Natural killer cell (primary cell): ENCODE results near the gene THRB. TPM values are rescaled to one million over a fixed set of nuclear protein-coding genes. Genes with fewer than 3 reads are reported as not detected.

Experiments
- ATAC-seq, 3 donors: fragments of 150-1000 bp in 2 of 3; fragments of 200-7000 bp in 1 of 3; cut with Tn5 transposase; 1 replicate in 1 of 3; 2 replicates in 2 of 3; pipeline ENCODE4 v1.10.0; 2021; ENCODE audit warnings: mild to moderate bottlenecking in 2 of 3, moderate library complexity in 2 of 3
- DNase-seq, 2 donors: peaks; one replicate each; pipeline versions ENCODE4 v3.0.0 to v3.0.0-alpha.2; 2013 to 2021; ENCODE audit warnings: mixed read lengths in 1 of 2
- H3K27ac ChIP-seq: one replicate; pipeline ENCODE4 v1.5.1; 2013; ENCODE audit warnings: mild to moderate bottlenecking, low read length
- H3K27me3 ChIP-seq: one replicate; pipeline ENCODE4 v1.6.1; 2013; ENCODE audit warnings: low read length; ENCODE audit not compliant: control insufficient read depth, insufficient read depth
- H3K36me3 ChIP-seq: one replicate; pipeline ENCODE4 v1.6.1; 2013; ENCODE audit warnings: low read length; ENCODE audit not compliant: control insufficient read depth, insufficient read depth
- H3K4me1 ChIP-seq: one replicate; pipeline ENCODE4 v1.6.1; 2013; ENCODE audit warnings: low read length; ENCODE audit not compliant: control insufficient read depth, insufficient read depth
- H3K4me3 ChIP-seq: one replicate; pipeline ENCODE4 v1.5.1; 2013; ENCODE audit warnings: low read length
- H3K9me3 ChIP-seq: one replicate; pipeline ENCODE4 v1.6.1; 2013; ENCODE audit warnings: low read length; ENCODE audit not compliant: control insufficient read depth, insufficient read depth
- H3K27ac Mint-ChIP-seq, 2 donors: one replicate each; pipeline ENCODE4 v1.8.0; 2022; ENCODE audit warnings: mild to moderate bottlenecking in 2 of 2, mixed read lengths in 2 of 2, moderate library complexity in 1 of 2
- H3K27me3 Mint-ChIP-seq, 2 donors: one replicate each; pipeline ENCODE4 v1.8.0; 2022; ENCODE audit warnings: low read depth in 2 of 2, mixed read lengths in 2 of 2
- H3K36me3 Mint-ChIP-seq: one replicate; pipeline ENCODE4 v1.8.0; 2022; ENCODE audit warnings: mixed read lengths
- H3K4me1 Mint-ChIP-seq, 2 donors: one replicate each; pipeline ENCODE4 v1.8.0; 2022; ENCODE audit warnings: mixed read lengths in 2 of 2
- H3K4me3 Mint-ChIP-seq: one replicate; pipeline ENCODE4 v1.8.0; 2022; ENCODE audit warnings: mild to moderate bottlenecking, moderate library complexity, mixed read lengths
- H3K9me3 Mint-ChIP-seq, 2 donors: one replicate each; pipeline ENCODE4 v1.8.0; 2022; ENCODE audit warnings: mixed read lengths in 2 of 2
- CTCF ChIP-seq: fragments of 200-600 bp; IDR thresholded peaks from one replicate; pipeline ENCODE4 v1.8.0; 2022; ENCODE audit warnings: antibody characterized with exemption
- WGBS: methylation state at CpG from one replicate; pipeline ENCODE4 v1.1.7; 2013; ENCODE audit warnings: missing lambda C conversion rate; ENCODE audit not compliant: insufficient coverage; 5-methylcytosine and 5-hydroxymethylcytosine counted together
- intact Hi-C: fragments of 100-400 bp; cut with micrococcal nuclease; formaldehyde crosslinking; loops from one replicate; pipeline ENCODE4 v1.14.2; 2022
- total RNA-seq, 4 donors: library from RNA; stranded (reverse); fragments of 120-200 nt in 1 of 4; gene quantifications; one replicate each; pipeline versions ENCODE4 v1.2.3 to v1.2.4, GENCODE V29; 2013 to 2022

Gene THRB
- total RNA-seq, 3 donors from 2014 or later (not counting 1 experiment from before 2014, with no cell fraction given), result 0.05 TPM; not detected in 2

- WGBS, result 74% methylated on average over 3 of the region's 3 CpGs
- no peaks in the 10 kb centered on the region for H3K9me3 ChIP-seq
Observed at GRCh38 chr3:24386458-24386857, 108.2 kb downstream of the THRB start.

GRCh38 chr3:24385012-24385615 is 109.5 kb downstream of the THRB start:
- Mint-ChIP-seq H3K9me3 (peaks cover 0 to 4% of the 10 kb centered on the region in 2 donors), H3K36me3 (no peaks in the 10 kb centered on the region), H3K4me1 (no peaks in the 10 kb centered on the region), H3K4me3 (no peak overlapping the region), H3K27me3 (no peaks in the 10 kb centered on the region), H3K27ac (no peak overlapping the region)
- no peaks in the 10 kb centered on the region for H3K36me3 ChIP-seq
- no peaks in the 10 kb centered on the region for H3K9me3 ChIP-seq
- DNase-seq (no peak), ATAC-seq (no peak)
- no peak overlapping the region for H3K27ac ChIP-seq
- intact Hi-C loops, result no loop called here
- H3K4me3 ChIP-seq, result no peak overlapping the region
- TF ChIP-seq CTCF, result no peak
- no peaks in the 10 kb centered on the region for H3K27me3 ChIP-seq
- 51% methylated on average over 2 of the region's 2 CpGs for WGBS
- H3K4me1 ChIP-seq, result no peaks in the 10 kb centered on the region

More at GRCh38 chr3:24386458-24386857, 108.2 kb downstream of the THRB start:
- Mint-ChIP-seq H3K27me3 (no peaks in the 10 kb centered on the region), H3K27ac (no peak overlapping the region), H3K36me3 (no peaks in the 10 kb centered on the region), H3K4me1 (no peaks in the 10 kb centered on the region), H3K9me3 (peaks cover 0 to 4% of the 10 kb centered on the region in 2 donors), H3K4me3 (no peak overlapping the region)
- no peak for DNase-seq
- ATAC-seq, result no peak
- H3K27me3 ChIP-seq, result no peaks in the 10 kb centered on the region
- H3K27ac ChIP-seq, result no peak overlapping the region
- intact Hi-C loops, result no loop called here
- TF ChIP-seq CTCF, result no peak
- no peaks in the 10 kb centered on the region for H3K4me1 ChIP-seq
- no peaks in the 10 kb centered on the region for H3K36me3 ChIP-seq
- H3K4me3 ChIP-seq, result no peak overlapping the region

- WGBS, result 99% methylated on average over 2 of the region's 2 CpGs
- H3K27me3 Mint-ChIP-seq, result no peaks in the 10 kb centered on the region
- no peak overlapping the region for H3K4me3 ChIP-seq
- no peaks in the 10 kb centered on the region for H3K4me1 ChIP-seq
- ATAC-seq (no peak), DNase-seq (no peak)
- no peak overlapping the region for H3K27ac ChIP-seq
- TF ChIP-seq CTCF, result no peak
- no peaks in the 10 kb centered on the region for H3K36me3 Mint-ChIP-seq
- H3K36me3 ChIP-seq, result no peaks in the 10 kb centered on the region
- H3K4me1 Mint-ChIP-seq, result no peaks in the 10 kb centered on the region
- H3K4me3 Mint-ChIP-seq, result no peak overlapping the region
- no peak overlapping the region for H3K27ac Mint-ChIP-seq
- no peaks in the 10 kb centered on the region for H3K27me3 ChIP-seq
- H3K9me3 ChIP-seq, result no peaks in the 10 kb centered on the region
- H3K9me3 Mint-ChIP-seq, result peaks cover 2 to 7% of the 10 kb centered on the region in 2 donors
- intact Hi-C loops, result no loop called here
Observed at GRCh38 chr3:24382647-24383046, 112.0 kb downstream of the THRB start.

- Histone ChIP-seq H3K4me1 (no peaks in the 10 kb centered on the region), H3K36me3 (no peaks in the 10 kb centered on the region), H3K9me3 (no peaks in the 10 kb centered on the region), H3K27me3 (no peaks in the 10 kb centered on the region), H3K27ac (no peak overlapping the region), H3K4me3 (no peak overlapping the region)
- no peak for DNase-seq
- no peak for ATAC-seq
- Mint-ChIP-seq H3K27ac (no peak overlapping the region), H3K4me1 (no peaks in the 10 kb centered on the region), H3K4me3 (no peak overlapping the region), H3K36me3 (no peaks in the 10 kb centered on the region), H3K27me3 (no peaks in the 10 kb centered on the region), H3K9me3 (peaks cover 4 to 7% of the 10 kb centered on the region in 2 donors)
- intact Hi-C loops, result no loop called here
- TF ChIP-seq CTCF, result no peak
Observed at GRCh38 chr3:24379936-24380335, 114.7 kb downstream of the THRB start.
